ENCODE results near the gene CCDC88B. TPM values are rescaled to one million over a fixed set of nuclear protein-coding genes. Genes with fewer than 3 reads are reported as not detected.

Gene CCDC88B
- total RNA-seq, 2 donors from 2014 or later: 14.2 to 15.2 TPM

- H3K9ac ChIP-seq (ENCODE audit: extremely low read depth, low read length, poor library complexity, severe bottlenecking): no peak overlapping the region
- no peak overlapping the region for H3K4me3 Mint-ChIP-seq
- no peaks in the 10 kb centered on the region for H3K27me3 ChIP-seq (ENCODE audit: control insufficient read depth, insufficient read depth, low read length, poor library complexity, severe bottlenecking)
- no peaks in the 10 kb centered on the region for H3K36me3 ChIP-seq (ENCODE audit: control insufficient read depth, insufficient read depth, low read length)
- no peak overlapping the region for H3K27ac Mint-ChIP-seq
- peak; percentile 58 for DNase-seq
- H3K27ac ChIP-seq (ENCODE audit: low read depth, low read length): peak overlapping the region; percentile 53
- no peaks in the 10 kb centered on the region for H3K27me3 Mint-ChIP-seq (ENCODE audit: insufficient read depth)
- H3K4me1 Mint-ChIP-seq: no peaks in the 10 kb centered on the region
- no peaks in the 10 kb centered on the region for H3K9me3 Mint-ChIP-seq
- WGBS, 2 experiments (ENCODE audit: insufficient coverage in 1 of 2, insufficient read length in 1 of 2): 85% methylated on average over 5 to 14 of the region's 14 CpGs
- no peaks in the 10 kb centered on the region for H3K9me3 ChIP-seq (ENCODE audit: control insufficient read depth, low read length)
- peaks cover 3% of the 10 kb centered on the region for H3K36me3 Mint-ChIP-seq (ENCODE audit: low read depth)
- H3K4me3 ChIP-seq (ENCODE audit: low read length): no peak overlapping the region
- TF ChIP-seq CTCF (conservative IDR thresholded peaks at IDR 0.05): no peak
- no peaks in the 10 kb centered on the region for H3K4me1 ChIP-seq (ENCODE audit: control insufficient read depth, insufficient read depth, low read length)
These were observed 8.5 kb downstream of the CCDC88B start for GRCh38 chr11:64348383-64349024.

- 97 to 100% methylated on average over 3 to 7 of the region's 7 CpGs for WGBS, 2 experiments (ENCODE audit: insufficient coverage in 1 of 2, insufficient read length in 1 of 2)
- no peaks in the 10 kb centered on the region for H3K27me3 ChIP-seq (ENCODE audit: control insufficient read depth, insufficient read depth, low read length, poor library complexity, severe bottlenecking)
- Mint-ChIP-seq H3K36me3 (ENCODE audit: low read depth) (peaks cover 3% of the 10 kb centered on the region), H3K27ac (no peak overlapping the region), H3K27me3 (ENCODE audit: insufficient read depth) (no peaks in the 10 kb centered on the region), H3K9me3 (no peaks in the 10 kb centered on the region), H3K4me3 (no peak overlapping the region), H3K4me1 (no peaks in the 10 kb centered on the region)
- no peak for DNase-seq
- no peak for TF ChIP-seq CTCF (conservative IDR thresholded peaks at IDR 0.05)
- no peak overlapping the region for H3K27ac ChIP-seq (ENCODE audit: low read depth, low read length)
- H3K4me3 ChIP-seq (ENCODE audit: low read length): no peak overlapping the region
- H3K9me3 ChIP-seq (ENCODE audit: control insufficient read depth, low read length): no peaks in the 10 kb centered on the region
- H3K36me3 ChIP-seq (ENCODE audit: control insufficient read depth, insufficient read depth, low read length): no peaks in the 10 kb centered on the region
- H3K9ac ChIP-seq (ENCODE audit: extremely low read depth, low read length, poor library complexity, severe bottlenecking): no peak overlapping the region
- H3K4me1 ChIP-seq (ENCODE audit: control insufficient read depth, insufficient read depth, low read length): no peaks in the 10 kb centered on the region
These were observed 9.0 kb downstream of the CCDC88B start for GRCh38 chr11:64349025-64349387.

- H3K27ac ChIP-seq (ENCODE audit: low read depth, low read length): no peak overlapping the region
- Mint-ChIP-seq H3K4me1 (no peaks in the 10 kb centered on the region), H3K4me3 (no peak overlapping the region), H3K27me3 (ENCODE audit: insufficient read depth) (no peaks in the 10 kb centered on the region), H3K9me3 (no peaks in the 10 kb centered on the region), H3K36me3 (ENCODE audit: low read depth) (peaks cover 3% of the 10 kb centered on the region), H3K27ac (no peak overlapping the region)
- no peak for TF ChIP-seq CTCF (conservative IDR thresholded peaks at IDR 0.05)
- WGBS, 2 experiments (ENCODE audit: insufficient coverage in 1 of 2, insufficient read length in 1 of 2): 91 to 98% methylated on average over 6 to 11 of the region's 11 CpGs
- H3K9ac ChIP-seq (ENCODE audit: extremely low read depth, low read length, poor library complexity, severe bottlenecking): no peak overlapping the region
- no peaks in the 10 kb centered on the region for H3K27me3 ChIP-seq (ENCODE audit: control insufficient read depth, insufficient read depth, low read length, poor library complexity, severe bottlenecking)
- H3K4me3 ChIP-seq (ENCODE audit: low read length): no peak overlapping the region
- no peaks in the 10 kb centered on the region for H3K4me1 ChIP-seq (ENCODE audit: control insufficient read depth, insufficient read depth, low read length)
- DNase-seq: no peak
- H3K36me3 ChIP-seq (ENCODE audit: control insufficient read depth, insufficient read depth, low read length): no peaks in the 10 kb centered on the region
- H3K9me3 ChIP-seq (ENCODE audit: control insufficient read depth, low read length): no peaks in the 10 kb centered on the region
These were observed 9.4 kb downstream of the CCDC88B start for GRCh38 chr11:64349404-64349803.

Data from endodermal cell (in vitro differentiated cells).